Uterus (tissue), 4 donors: ENCODE measurements around the gene AP3B1. TPM values are rescaled to one million over a fixed set of nuclear protein-coding genes. Genes with fewer than 3 reads are reported as not detected.
A peak's percentile ranks its signal among the peaks of the same experiment; 100 is the strongest.

ENCODE experiments used
- DNase-seq, 2 donors: peaks; one replicate each; pipeline ENCODE4 v3.0.0-alpha.2; 2019 to 2020
- H3K27ac ChIP-seq, 2 donors: fragments of 200-600 bp; sonication (generic); 1 replicate in 1 of 2; 2 replicates in 1 of 2; pipeline ENCODE4 v1.5.1; 2016 to 2018
- H3K27me3 ChIP-seq, 2 donors: fragments of 200-600 bp; sonication (generic); one replicate each; pipeline ENCODE4 v1.5.1; 2018 to 2019; ENCODE audit warnings: control low read depth in 1 of 2
- H3K36me3 ChIP-seq, 2 donors: fragments of 200-600 bp; sonication (generic); one replicate each; pipeline ENCODE4 v1.5.1; 2019; ENCODE audit warnings: control low read depth in 1 of 2
- H3K4me1 ChIP-seq, 2 donors: fragments of 200-600 bp; sonication (generic); one replicate each; pipeline ENCODE4 v1.5.1; 2018 to 2019; ENCODE audit warnings: control low read depth in 1 of 2
- H3K4me3 ChIP-seq, 2 donors: fragments of 200-600 bp; sonication (generic); 1 replicate in 1 of 2; 2 replicates in 1 of 2; pipeline ENCODE4 v1.5.1; 2018 to 2019; ENCODE audit warnings: mild to moderate bottlenecking in 1 of 2
- H3K9me3 ChIP-seq, 2 donors: fragments of 200-600 bp; sonication (generic); one replicate each; pipeline ENCODE4 v1.5.1; 2019; ENCODE audit warnings: control low read depth in 1 of 2
- POLR2A ChIP-seq, 2 donors: fragments of 450-650 bp; IDR thresholded peaks; one replicate each; pipeline ENCODE4 v1.6.1; 2016; ENCODE audit warnings: antibody characterized with exemption in 2 of 2, mild to moderate bottlenecking in 1 of 2, moderate library complexity in 1 of 2
- intact Hi-C: fragments of 100-400 bp; cut with DNase I; formaldehyde crosslinking; loops from one replicate; pipeline ENCODE4 v1.15.1; 2023; ENCODE audit warnings: low total_unique reads
- total RNA-seq, 4 donors: library from RNA; depleted of rRNA in 3 of 4; stranded (reverse); fragments of >200 nt in 3 of 4; gene quantifications; one replicate each; pipeline versions ENCODE4 v1.1.0 to v1.2.4, GENCODE V29; 2014 to 2023
- TF ChIP-seq, protein P1 (sequence below), 4 experiments: fragments of 200-600 bp in 2 of 4; fragments of 450-650 bp in 2 of 4; sonication (generic) in 2 of 4; IDR thresholded peaks; one replicate each; pipeline ENCODE4 v1.5.1; 2016 to 2019; ENCODE audit warnings: antibody characterized with exemption in 4 of 4, mild to moderate bottlenecking in 2 of 4, moderate library complexity in 1 of 4
- donor health status: DM: yes; HTN: yes; CAD: no.

Gene AP3B1
- total RNA-seq, 4 donors from 2014 or later, result 15.9 to 67.1 (median 33.4) TPM

DNA sequence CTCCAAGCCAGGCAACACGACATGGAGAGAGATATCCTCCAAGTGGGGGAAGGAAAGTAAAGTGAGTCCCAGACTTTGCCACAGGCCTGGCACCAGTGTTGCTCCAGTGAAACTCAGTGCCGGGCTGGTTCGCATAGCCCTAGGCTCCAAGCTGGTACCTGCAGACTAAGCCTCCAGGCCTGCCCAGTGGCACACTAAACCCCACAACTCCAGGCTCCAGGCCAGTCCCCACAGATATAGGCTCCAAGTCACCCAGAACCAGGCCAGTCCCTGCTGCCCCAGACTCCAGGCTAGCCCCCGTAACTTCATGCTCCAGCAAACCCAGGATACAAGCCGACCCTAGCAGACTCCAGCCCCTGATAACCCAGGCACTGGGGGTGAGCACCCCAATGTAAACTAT is 23.0 kb upstream of the AP3B1 start:
- Histone ChIP-seq H3K27me3 (no peaks in the 10 kb centered on the region), H3K4me1 (no peaks in the 10 kb centered on the region), H3K36me3 (no peaks in the 10 kb centered on the region), H3K27ac (no peak overlapping the region), H3K9me3 (no peaks in the 10 kb centered on the region), H3K4me3 (no peak overlapping the region)
- intact Hi-C loops, result no loop called here
- DNase-seq, result no peak
- TF ChIP-seq, protein P1, sequence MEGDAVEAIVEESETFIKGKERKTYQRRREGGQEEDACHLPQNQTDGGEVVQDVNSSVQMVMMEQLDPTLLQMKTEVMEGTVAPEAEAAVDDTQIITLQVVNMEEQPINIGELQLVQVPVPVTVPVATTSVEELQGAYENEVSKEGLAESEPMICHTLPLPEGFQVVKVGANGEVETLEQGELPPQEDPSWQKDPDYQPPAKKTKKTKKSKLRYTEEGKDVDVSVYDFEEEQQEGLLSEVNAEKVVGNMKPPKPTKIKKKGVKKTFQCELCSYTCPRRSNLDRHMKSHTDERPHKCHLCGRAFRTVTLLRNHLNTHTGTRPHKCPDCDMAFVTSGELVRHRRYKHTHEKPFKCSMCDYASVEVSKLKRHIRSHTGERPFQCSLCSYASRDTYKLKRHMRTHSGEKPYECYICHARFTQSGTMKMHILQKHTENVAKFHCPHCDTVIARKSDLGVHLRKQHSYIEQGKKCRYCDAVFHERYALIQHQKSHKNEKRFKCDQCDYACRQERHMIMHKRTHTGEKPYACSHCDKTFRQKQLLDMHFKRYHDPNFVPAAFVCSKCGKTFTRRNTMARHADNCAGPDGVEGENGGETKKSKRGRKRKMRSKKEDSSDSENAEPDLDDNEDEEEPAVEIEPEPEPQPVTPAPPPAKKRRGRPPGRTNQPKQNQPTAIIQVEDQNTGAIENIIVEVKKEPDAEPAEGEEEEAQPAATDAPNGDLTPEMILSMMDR (IDR thresholded peaks at IDR 0.05), result no peak
- TF ChIP-seq POLR2A (IDR thresholded peaks at IDR 0.05), result no peak

DNA sequence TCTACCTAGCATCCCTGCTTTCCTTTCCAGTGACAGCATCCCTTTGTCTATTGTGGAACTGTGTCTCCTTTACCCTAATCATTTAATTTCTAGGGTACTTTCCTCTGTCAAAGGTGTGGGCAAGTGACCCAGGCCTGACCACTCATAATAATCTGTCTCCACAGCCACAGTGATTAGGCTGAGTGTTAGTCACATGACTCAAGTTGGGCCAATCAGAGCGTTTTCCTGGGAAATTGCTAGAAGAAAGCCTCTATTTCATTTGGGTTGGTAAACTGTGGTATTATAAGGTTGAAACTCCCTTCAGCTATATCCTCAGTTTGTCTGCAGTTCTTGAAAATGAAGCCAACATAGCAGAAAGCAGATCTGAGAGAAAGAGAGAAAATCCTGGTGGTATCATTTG is 14.2 kb upstream of the AP3B1 start:
- TF ChIP-seq, protein P1 (IDR thresholded peaks at IDR 0.05), result no peak
- no peak for TF ChIP-seq POLR2A (IDR thresholded peaks at IDR 0.05)
- no peak overlapping the region for H3K4me3 ChIP-seq
- intact Hi-C loops, result no loop called here
- H3K36me3 ChIP-seq, result no peaks in the 10 kb centered on the region
- DNase-seq, result no peak
- H3K9me3 ChIP-seq, result no peaks in the 10 kb centered on the region
- H3K4me1 ChIP-seq, result no peaks in the 10 kb centered on the region
- H3K27ac ChIP-seq, result no peak overlapping the region
- no peaks in the 10 kb centered on the region for H3K27me3 ChIP-seq

DNA sequence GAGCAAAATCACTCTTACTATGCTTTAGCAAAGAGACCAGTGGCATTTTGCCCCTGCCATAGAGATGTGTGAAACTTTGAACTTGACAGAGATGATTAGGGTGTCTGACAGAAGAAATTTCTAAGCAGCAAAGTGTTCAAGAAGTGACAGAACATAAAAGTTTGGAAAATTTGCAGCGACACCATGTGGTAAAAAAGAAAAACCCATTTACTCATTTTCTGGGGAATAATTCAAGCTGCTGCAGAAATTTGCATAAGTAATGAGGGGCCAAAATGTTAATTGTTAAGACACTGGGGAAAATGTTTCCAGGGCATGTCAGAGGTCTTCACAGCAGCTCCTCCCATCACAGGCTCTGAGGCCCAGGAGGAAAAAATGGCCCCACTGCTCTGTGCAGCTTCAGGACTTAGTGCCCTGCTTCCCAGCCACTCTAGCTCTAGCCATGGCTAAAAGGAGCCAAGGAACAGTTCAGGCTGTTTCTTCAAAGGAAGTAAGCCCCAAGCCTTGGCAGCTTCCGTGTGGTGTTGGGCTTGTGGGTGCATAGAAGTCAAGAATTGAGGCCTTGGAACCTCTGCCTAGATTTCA is 6.1 kb upstream of the AP3B1 start:
- intact Hi-C loops, result no loop called here
- Histone ChIP-seq H3K4me1 (peaks cover 0 to 1% of the 10 kb centered on the region in 2 donors), H3K9me3 (no peaks in the 10 kb centered on the region), H3K4me3 (no peak overlapping the region), H3K36me3 (no peaks in the 10 kb centered on the region), H3K27me3 (no peaks in the 10 kb centered on the region), H3K27ac (no peak overlapping the region)
- no peak for DNase-seq
- TF ChIP-seq, protein P1 (IDR thresholded peaks at IDR 0.05), result peak in 2 of 4 experiments; percentile 26 to 28
- TF ChIP-seq POLR2A (IDR thresholded peaks at IDR 0.05), result no peak

DNA sequence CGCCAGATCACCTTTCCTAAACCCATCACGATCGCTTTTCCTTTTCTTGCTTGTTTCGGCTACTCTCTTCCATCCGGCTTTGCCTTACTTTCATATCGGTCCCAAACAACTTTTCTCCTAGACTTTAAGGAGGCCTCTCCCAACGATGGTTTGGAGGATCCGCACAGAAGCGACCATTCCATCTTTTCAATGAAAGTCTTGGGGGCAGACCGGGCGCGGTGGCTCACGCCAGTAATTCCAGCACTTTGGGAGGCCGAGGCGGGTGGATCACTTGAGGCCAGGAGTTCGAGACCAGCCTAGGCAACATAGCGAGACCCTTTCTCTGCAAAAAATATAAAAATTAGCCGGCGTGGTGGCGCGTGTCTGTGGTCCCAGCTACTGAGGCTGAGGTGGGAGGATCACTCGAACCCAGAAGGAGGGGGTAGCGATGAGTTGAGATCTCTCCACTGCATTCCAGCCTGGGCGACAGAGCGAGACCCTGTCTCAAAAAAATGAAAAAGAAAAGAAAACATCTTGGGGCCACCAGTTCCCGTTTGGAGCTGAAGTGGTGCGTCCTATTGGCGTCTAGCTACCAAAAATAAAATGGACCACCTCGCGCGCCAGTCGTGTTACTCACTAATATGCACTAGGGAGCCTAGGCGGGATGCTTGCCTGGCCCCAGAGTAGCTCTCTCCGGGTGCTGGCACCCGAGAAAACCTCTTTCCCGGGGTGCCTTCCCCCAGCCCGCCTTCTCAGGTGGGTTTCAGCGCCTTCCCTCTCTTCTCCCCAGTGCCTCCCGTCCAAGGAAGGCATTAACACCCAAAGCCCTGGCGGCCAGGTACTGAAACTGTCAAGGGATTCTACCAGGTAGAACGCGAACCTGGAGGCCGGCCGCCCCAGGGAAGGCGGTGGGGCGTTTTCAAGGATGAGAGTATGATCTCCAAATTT is 800 bp upstream of the AP3B1 start:
- Histone ChIP-seq H3K4me3 (peak overlapping the region; percentile 81 to 91), H3K36me3 (no peaks in the 10 kb centered on the region), H3K27ac (peak overlapping the region; percentile 82 to 89), H3K9me3 (no peaks in the 10 kb centered on the region), H3K4me1 (peaks cover 0 to 4% of the 10 kb centered on the region in 2 donors), H3K27me3 (no peaks in the 10 kb centered on the region)
- TF ChIP-seq, protein P1 (IDR thresholded peaks at IDR 0.05), result peak in 2 of 4 experiments; percentile 25 to 33
- no peak for TF ChIP-seq POLR2A (IDR thresholded peaks at IDR 0.05)
- intact Hi-C loops, result loop anchor here (2.0 kb wide), 1 partner anchor 66 kb away; the partner anchor contains the start of gene SCAMP1
- DNase-seq, result peak; percentile 33 to 38

DNA sequence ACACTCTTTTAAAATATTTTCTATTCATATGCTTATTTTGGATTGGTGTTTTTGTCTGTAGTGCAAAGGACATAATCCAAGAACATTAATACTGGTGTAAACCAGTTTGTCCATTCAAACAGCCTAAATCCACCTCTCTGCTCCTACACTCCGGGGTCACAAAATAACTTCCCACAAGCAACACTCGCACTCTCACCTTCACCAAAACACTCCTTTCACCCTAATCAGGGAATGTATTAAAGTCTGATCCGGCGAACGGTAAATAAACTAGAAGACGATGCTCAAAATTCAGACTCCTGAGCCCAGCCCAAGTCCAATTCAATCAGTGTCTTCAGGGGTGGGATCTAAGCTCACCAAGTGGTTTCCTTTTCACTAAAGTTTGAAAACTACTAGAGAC is 649 bp downstream of the AP3B1 start:
- Histone ChIP-seq H3K27ac (peak overlapping the region; percentile 82 to 89), H3K4me3 (peak overlapping the region; percentile 81 to 91), H3K9me3 (no peaks in the 10 kb centered on the region), H3K4me1 (peaks cover 0 to 4% of the 10 kb centered on the region in 2 donors), H3K27me3 (no peaks in the 10 kb centered on the region), H3K36me3 (no peaks in the 10 kb centered on the region)
- TF ChIP-seq, protein P1 (IDR thresholded peaks at IDR 0.05), result no peak
- no peak for TF ChIP-seq POLR2A (IDR thresholded peaks at IDR 0.05)
- no peak for DNase-seq
- intact Hi-C loops, result loop anchor here (2.0 kb wide), 1 partner anchor 67 kb away; the partner anchor contains the start of gene SCAMP1
